ENCODE measurements around the gene VDAC1.

- TF ChIP-seq CTCF (IDR thresholded peaks at IDR 0.05): no peak
- TF ChIP-seq POLR2A (IDR thresholded peaks at IDR 0.05): no peak
Observed at GRCh38 chr5:133966090-133966489, 38.7 kb downstream of the VDAC1 start.

Measured in body of pancreas (tissue), 4 donors.